Lower lobe of right lung (tissue), 2 donors: ENCODE results near the gene NGFR. TPM values are rescaled to one million over a fixed set of nuclear protein-coding genes. Genes with fewer than 3 reads are reported as not detected.

Source experiments
- ATAC-seq, 2 donors: fragments of 200-7000 bp; cut with Tn5 transposase; one replicate each; pipeline ENCODE4 v1.9.1; 2020 to 2022; ENCODE audit warnings: mild to moderate bottlenecking in 2 of 2, moderate library complexity in 2 of 2
- DNase-seq: peaks from one replicate; pipeline ENCODE4 v3.0.0-alpha.2; 2020
- H3K27ac ChIP-seq: fragments of 200-600 bp; one replicate; pipeline ENCODE4 v1.8.0; 2022
- H3K27me3 ChIP-seq: fragments of 200-600 bp; one replicate; pipeline ENCODE4 v1.8.0; 2022; ENCODE audit warnings: low read depth
- H3K36me3 ChIP-seq: fragments of 200-600 bp; one replicate; pipeline ENCODE4 v1.8.0; 2022; ENCODE audit warnings: mild to moderate bottlenecking
- H3K4me1 ChIP-seq: fragments of 200-600 bp; one replicate; pipeline ENCODE4 v1.8.0; 2022
- H3K4me3 ChIP-seq: fragments of 200-600 bp; one replicate; pipeline ENCODE4 v1.8.0; 2022; ENCODE audit warnings: mild to moderate bottlenecking
- H3K9me3 ChIP-seq: fragments of 200-600 bp; one replicate; pipeline ENCODE4 v1.8.0; 2022
- intact Hi-C: fragments of 100-400 bp; cut with DNase I; formaldehyde crosslinking; loops from one replicate; pipeline ENCODE4 v1.11.0; 2022
- total RNA-seq: library from RNA; stranded (reverse); fragmentation: NEBNext Ultra II Directional; extraction: Animal tissue kit (Norgen Biotek cat#: 25700); gene quantifications from one replicate; pipeline ENCODE4 v1.2.1, GENCODE V29; 2021
- TF ChIP-seq, protein P1 (sequence below): fragments of 200-600 bp; IDR thresholded peaks from one replicate; pipeline ENCODE4 v1.8.0; 2022; ENCODE audit warnings: antibody characterized with exemption, mild to moderate bottlenecking
- donor health status: DM: no; HTN: yes; CAD: no; lungs with severe emphysema.

NGFR gene
- total RNA-seq, 1 donor from 2014 or later, result 2.3 TPM

DNA sequence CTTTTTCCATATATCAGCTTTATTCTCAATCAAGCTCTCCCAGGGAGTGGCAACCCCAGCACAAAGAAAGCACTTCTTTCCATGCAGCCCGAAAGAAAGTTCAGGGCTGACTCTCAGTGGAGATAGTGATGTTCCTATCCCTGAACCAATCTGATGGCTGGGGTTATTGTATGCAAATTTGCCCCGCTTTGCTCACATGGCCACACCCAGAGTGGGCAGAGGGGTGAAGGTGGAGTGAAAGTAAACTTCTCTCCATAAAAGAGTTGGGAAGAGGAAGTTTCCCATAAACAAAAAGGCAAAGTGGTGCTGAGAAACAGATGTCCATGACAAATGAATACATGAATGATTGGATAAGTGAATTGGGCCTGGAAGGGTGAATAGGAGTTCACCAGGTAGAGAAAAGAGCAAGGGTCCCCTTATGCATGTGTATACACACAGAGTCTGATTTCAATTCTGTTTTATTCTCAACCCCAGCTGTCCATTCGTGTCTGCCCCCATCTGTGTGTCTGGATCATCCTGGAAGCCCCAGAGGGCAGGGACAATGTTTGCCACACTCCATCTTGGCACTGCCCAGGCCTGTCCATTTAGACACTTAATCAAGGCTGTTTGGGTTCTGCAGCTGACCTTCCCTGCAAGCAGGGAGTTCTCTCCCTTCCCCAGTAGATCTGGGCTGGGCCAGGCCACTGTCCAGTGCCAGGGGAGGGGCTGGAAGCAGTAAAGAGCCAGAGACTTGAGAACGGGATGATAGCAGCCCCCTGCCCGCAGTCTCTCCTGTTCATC lies 14.1 kb upstream of the NGFR start:
- intact Hi-C loops, result no loop called here
- no peak for DNase-seq
- Histone ChIP-seq H3K4me3 (no peak overlapping the region), H3K27ac (no peak overlapping the region), H3K27me3 (peaks cover 53% of the 10 kb centered on the region), H3K36me3 (no peaks in the 10 kb centered on the region), H3K9me3 (no peaks in the 10 kb centered on the region), H3K4me1 (peaks cover under 1% of the 10 kb centered on the region)
- no peak for ATAC-seq
- TF ChIP-seq, protein P1, sequence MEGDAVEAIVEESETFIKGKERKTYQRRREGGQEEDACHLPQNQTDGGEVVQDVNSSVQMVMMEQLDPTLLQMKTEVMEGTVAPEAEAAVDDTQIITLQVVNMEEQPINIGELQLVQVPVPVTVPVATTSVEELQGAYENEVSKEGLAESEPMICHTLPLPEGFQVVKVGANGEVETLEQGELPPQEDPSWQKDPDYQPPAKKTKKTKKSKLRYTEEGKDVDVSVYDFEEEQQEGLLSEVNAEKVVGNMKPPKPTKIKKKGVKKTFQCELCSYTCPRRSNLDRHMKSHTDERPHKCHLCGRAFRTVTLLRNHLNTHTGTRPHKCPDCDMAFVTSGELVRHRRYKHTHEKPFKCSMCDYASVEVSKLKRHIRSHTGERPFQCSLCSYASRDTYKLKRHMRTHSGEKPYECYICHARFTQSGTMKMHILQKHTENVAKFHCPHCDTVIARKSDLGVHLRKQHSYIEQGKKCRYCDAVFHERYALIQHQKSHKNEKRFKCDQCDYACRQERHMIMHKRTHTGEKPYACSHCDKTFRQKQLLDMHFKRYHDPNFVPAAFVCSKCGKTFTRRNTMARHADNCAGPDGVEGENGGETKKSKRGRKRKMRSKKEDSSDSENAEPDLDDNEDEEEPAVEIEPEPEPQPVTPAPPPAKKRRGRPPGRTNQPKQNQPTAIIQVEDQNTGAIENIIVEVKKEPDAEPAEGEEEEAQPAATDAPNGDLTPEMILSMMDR, result no peak

DNA sequence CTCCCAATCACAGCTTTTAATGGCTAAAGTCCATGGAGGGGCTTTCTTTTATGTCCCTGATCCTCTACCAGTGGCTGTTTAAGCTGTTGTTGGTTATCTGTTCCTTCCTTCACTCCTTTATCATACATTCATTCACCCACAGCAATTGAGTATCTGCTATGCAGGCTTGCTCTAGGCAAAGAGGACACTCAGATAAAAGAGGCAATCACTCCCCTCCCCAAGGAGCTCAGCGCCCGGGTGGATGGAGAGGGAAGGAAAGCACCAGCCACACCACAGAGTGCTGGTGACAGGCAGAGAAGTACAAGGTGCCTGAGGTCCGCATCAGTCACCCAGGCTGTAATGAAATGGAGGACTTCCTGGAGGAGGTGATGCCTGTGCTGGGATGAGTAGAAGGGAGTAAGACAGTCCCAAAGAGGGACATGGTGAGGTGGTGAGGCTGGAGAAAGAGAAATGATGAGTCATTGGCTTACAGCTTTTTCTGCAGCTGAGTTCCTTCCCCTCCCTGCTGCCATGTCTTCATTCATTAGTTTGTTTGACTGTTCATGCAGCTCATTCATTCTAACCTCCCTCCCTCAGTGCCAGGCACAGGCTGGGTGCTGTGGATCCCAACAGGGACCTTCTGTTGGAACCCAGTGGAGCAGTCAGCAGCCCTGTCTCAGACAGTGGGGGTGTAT lies 12.8 kb upstream of the NGFR start:
- H3K27me3 ChIP-seq, result peaks cover 64% of the 10 kb centered on the region
- H3K27ac ChIP-seq, result no peak overlapping the region
- no peaks in the 10 kb centered on the region for H3K36me3 ChIP-seq
- DNase-seq, result no peak
- no peak for ATAC-seq
- H3K9me3 ChIP-seq, result no peaks in the 10 kb centered on the region
- TF ChIP-seq, protein P1, result no peak
- no peak overlapping the region for H3K4me3 ChIP-seq
- peaks cover 6% of the 10 kb centered on the region for H3K4me1 ChIP-seq
- intact Hi-C loops, result no loop called here

DNA sequence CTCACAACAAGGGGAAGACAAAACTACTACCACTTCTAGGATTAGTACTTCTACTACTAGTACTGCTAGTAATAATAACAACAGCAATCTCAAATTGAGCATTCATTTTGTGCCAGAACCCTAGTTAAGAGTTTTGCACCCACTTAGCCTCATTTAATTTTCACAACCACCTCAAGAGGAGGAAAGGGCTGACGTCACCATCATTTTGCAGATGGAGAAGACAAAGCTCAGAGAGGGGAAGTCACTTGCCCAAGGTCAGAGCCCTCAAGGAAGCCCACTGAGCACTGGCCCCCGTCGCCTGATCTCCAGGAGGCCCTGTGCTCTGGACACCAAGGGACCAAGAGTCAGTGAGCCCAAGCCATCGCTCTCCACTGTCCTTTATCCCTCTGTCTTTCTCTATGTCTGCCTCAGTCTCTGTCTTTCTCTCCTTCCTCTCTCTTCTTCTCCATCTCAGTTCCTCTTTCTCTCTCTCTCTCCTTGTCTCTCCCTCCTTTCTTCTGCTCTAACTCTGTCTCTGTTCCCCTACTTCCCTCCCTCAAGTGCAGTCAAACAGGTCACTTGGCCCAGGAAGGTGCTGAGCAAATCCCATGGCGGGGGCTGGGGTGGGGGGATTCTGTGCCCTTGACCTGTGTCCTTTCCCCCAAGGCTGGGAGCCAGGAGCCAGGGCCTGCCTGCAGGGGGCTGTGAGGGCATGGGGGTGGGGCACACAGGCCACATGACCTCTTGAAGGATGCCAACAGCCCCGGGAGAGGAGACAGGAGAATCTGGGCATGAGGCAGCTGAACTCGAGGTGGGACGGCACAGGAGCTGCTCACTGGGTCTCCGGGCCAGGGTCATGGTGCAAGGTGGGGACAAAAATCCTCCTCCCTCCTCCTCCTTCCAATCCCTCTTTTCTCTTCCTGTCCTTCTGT lies 11.2 kb upstream of the NGFR start:
- peaks cover 61% of the 10 kb centered on the region for H3K27me3 ChIP-seq
- no peaks in the 10 kb centered on the region for H3K36me3 ChIP-seq
- H3K4me1 ChIP-seq, result peaks cover 6% of the 10 kb centered on the region
- H3K4me3 ChIP-seq, result no peak overlapping the region
- TF ChIP-seq, protein P1, result no peak
- intact Hi-C loops, result no loop called here
- ATAC-seq (no peak), DNase-seq (no peak)
- H3K9me3 ChIP-seq, result no peaks in the 10 kb centered on the region
- no peak overlapping the region for H3K27ac ChIP-seq

DNA sequence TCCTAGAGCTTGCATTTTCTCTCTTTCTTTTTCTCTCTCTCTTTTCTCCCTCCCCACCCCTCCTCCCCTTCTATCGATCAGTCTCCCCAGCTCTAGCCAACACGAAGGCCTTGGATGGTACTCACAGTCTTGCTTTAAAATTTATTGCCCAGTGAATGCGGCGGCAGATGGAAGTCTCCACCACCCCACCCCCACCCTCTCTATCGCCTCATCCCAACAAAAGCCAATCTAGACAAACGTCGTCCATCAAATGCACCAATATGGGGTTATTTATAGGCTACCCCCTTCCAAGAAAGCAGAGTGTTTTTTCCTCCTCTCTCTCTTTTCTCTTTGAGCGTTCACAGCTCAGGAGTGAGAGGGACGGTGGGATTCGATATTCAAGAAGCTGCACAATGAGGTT lies 10.5 kb upstream of the NGFR start:
- peaks cover 59% of the 10 kb centered on the region for H3K27me3 ChIP-seq
- peaks cover 6% of the 10 kb centered on the region for H3K4me1 ChIP-seq
- H3K4me3 ChIP-seq, result no peak overlapping the region
- DNase-seq (no peak), ATAC-seq (no peak)
- intact Hi-C loops, result no loop called here
- no peaks in the 10 kb centered on the region for H3K36me3 ChIP-seq
- no peaks in the 10 kb centered on the region for H3K9me3 ChIP-seq
- TF ChIP-seq, protein P1, result no peak
- no peak overlapping the region for H3K27ac ChIP-seq

DNA sequence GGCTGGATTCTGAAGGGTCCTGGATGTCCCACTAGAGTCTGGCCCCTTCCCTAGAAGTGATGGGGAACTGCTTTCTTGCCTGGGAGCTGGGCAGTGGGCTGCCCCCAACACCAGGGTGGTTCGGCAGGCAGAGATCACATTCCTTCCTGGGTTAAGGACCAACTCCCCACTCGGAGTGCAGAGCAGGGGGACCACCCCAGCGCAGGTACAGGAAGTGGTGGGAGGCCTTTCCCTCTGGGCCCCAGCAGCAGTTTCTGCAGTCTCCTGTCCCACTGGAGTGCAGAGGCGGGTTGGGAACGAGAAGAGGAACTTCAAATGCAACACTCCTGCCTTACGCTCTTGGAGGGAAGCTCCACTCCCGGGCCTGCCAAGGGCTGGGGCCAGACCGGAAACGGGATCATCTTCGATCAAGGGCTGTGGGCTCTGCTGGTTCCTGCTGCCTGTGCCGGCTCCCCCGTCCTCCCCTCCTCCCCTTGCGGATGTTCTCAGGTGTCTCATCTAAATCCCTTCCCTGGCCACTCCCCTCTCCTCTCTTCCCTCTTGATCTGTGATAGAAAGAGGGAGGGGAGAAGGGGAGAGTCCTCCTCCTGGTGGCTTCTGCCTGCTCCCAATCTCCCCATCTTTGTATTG lies 9.0 kb upstream of the NGFR start:
- Histone ChIP-seq H3K4me3 (no peak overlapping the region), H3K27ac (no peak overlapping the region), H3K36me3 (no peaks in the 10 kb centered on the region), H3K27me3 (peaks cover 59% of the 10 kb centered on the region), H3K4me1 (peaks cover 6% of the 10 kb centered on the region), H3K9me3 (no peaks in the 10 kb centered on the region)
- DNase-seq (no peak), ATAC-seq (peak; percentile 12 to 38)
- intact Hi-C loops, result no loop called here
- TF ChIP-seq, protein P1, result no peak
